ENCODE data around the gene HERC2.
A peak's percentile ranks its signal among the peaks of the same experiment; 100 is the strongest.
"Not testable (repeated sequence)": the region's sequence is repeated elsewhere in the genome, so short reads cannot be mapped to it uniquely, and the experiment has no call there.

Gene HERC2

DNA sequence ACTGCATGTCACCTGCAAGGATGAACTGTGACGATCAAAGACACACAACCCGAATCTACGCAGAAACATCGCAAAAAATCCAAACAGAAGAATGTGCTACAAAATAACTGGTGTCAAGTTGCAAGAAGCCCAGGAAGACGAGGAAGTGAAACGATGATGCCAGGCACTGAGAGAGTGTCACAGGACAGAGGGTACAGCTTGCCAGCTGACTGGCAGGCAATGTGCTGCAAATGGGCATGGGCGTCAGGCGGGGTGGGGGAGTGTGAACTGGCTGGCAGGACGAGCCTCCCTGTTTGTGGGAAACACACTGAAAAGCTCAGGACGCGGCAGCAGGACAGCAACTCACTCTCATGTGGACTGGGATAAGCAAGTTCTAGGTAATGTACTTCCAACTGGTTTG, 193.9 kb downstream of the HERC2 start:
- H3K27ac Mint-ChIP-seq = peak overlapping the region; percentile 16
- H3K36me3 Mint-ChIP-seq (ENCODE audit: low read depth) = peaks cover 9% of the 10 kb centered on the region
- H3K9me3 Mint-ChIP-seq = no peaks in the 10 kb centered on the region

DNA sequence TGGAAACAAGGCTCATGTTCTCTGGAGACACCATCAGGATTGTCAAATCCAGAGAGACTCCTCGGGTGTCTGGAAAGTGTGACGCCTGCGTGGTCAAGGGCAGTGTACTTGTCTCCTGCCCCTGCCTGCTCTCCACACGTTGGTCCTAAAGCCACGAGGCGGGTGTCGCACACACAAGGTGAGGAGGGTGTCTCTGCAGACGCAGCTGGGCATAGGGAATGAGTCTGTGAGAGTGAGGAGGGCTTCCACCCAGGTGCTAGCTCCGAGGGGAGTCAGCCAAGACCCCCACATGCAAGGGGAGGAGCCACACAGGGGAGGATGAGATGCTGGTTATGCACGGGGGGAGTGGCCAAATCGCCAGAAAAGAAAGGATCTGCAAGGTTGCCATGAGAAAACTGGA, 194.9 kb downstream of the HERC2 start:
- no peak overlapping the region for H3K27ac Mint-ChIP-seq
- peaks cover 7% of the 10 kb centered on the region for H3K36me3 Mint-ChIP-seq (ENCODE audit: low read depth)
- no peaks in the 10 kb centered on the region for H3K9me3 Mint-ChIP-seq
- H3K4me3 Mint-ChIP-seq = no peak overlapping the region
- peaks cover 1% of the 10 kb centered on the region for H3K4me1 Mint-ChIP-seq (ENCODE audit: low read depth)
- H3K27me3 Mint-ChIP-seq (ENCODE audit: low read depth) = no peaks in the 10 kb centered on the region

More for the DNA sequence above, 193.9 kb downstream of the HERC2 start:
- peaks cover 1% of the 10 kb centered on the region for H3K4me1 Mint-ChIP-seq (ENCODE audit: low read depth)
- H3K27me3 Mint-ChIP-seq (ENCODE audit: low read depth) = no peaks in the 10 kb centered on the region
- no peak overlapping the region for H3K4me3 Mint-ChIP-seq

DNA sequence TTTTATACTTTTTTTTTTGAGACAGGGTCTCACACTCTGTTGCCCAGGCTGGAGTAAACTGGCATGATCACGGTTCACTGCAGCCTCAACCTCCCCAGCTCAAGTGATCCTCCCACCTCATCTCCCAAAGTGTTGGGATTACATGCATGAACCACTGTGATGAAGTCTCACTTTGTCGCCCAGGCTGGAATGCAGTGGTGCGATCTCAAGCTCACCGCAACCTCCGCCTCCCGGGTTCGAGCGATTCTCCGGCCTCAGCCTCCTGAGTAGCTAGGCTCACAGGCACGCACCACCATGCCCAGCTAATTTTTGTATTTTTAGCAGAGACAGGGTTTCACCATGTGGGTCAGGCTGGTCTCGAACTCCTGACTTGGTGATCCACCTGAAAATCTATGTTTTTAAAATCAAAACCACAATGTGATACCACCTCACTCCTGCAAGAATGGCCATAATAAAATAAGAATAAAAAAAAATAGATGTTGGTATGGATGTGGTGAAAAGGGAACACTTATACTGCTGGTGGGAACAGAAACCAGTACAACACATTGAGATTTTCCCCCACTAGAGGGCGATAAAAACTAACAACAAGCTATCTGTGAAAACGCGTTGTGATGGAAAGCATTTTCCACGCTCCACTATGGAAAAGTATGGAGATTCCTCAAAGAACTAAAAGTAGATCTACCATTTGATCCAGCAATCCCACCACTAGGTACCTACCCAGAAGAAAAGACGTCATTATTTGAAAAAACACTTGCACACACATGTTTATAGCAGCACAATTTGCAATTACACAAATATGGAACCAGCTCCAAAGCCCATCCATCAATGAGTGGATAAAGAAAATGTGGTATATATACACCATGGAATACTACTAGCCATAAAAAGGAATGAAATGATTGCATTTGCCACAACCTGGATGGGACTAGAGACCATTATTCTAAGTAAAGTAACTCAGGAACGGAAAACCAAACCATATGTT, 196.0 kb downstream of the HERC2 start:
- peaks cover 10% of the 10 kb centered on the region for H3K36me3 Mint-ChIP-seq (ENCODE audit: low read depth)
- no peaks in the 10 kb centered on the region for H3K27me3 Mint-ChIP-seq (ENCODE audit: low read depth)
- H3K9me3 Mint-ChIP-seq = no peaks in the 10 kb centered on the region
- no peak overlapping the region for H3K4me3 Mint-ChIP-seq
- H3K4me1 Mint-ChIP-seq (ENCODE audit: low read depth) = peaks cover 1% of the 10 kb centered on the region
- H3K27ac Mint-ChIP-seq = no peak overlapping the region

DNA sequence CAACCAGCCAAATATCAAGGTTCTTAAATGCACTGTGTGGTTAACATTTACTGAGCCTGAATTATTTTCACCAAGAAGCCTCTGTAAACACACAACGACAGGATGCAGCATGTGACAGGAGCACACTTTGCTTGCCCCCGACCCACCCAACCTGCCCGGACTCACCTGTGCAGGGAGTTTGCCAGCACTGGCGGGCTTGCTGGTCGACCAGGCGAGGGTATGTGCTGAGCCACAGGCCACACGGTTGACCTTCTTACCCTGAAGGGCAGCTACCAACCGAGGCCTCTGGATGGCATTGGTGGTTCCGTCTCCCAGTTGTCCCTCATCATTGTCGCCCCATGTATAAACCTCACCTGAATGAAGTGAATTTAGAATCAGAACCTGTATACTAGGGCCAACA, 197.1 kb downstream of the HERC2 start:
- no peak overlapping the region for H3K4me3 Mint-ChIP-seq
- H3K27me3 Mint-ChIP-seq (ENCODE audit: low read depth) = no peaks in the 10 kb centered on the region
- H3K27ac Mint-ChIP-seq = no peak overlapping the region
- H3K36me3 Mint-ChIP-seq (ENCODE audit: low read depth) = peaks cover 10% of the 10 kb centered on the region
- no peaks in the 10 kb centered on the region for H3K9me3 Mint-ChIP-seq
- H3K4me1 Mint-ChIP-seq (ENCODE audit: low read depth) = peaks cover 1% of the 10 kb centered on the region

DNA sequence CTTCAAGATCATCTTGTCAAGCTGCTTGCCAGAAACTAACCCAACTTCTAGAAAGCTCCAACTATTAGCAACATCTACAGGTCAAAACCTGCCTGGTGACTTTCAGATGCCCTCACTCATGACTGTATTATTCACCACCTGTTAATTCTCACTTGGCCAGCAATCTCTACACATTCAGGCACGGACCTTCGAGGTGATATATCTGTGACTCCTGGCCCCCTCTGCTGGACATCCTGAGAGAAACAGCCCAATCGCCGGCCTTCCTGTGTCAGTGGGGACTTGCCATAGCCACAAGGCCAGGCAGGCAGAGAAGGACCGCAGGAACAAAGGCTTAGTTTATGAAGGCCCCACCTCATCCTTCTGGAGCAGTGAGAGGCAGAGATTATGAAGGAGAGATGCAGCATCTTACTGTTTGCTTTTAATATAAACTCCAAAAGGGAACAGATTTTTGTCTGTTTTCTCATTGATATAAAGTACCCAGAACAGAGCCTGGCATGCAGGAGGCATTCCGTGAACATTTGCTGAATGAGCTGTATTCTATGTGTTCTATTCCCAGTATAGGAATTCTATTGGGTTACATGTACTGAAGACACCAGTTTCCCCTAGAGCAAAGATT, 198.5 kb downstream of the HERC2 start:
- Mint-ChIP-seq H3K27ac (no peak overlapping the region), H3K9me3 (no peaks in the 10 kb centered on the region), H3K36me3 (ENCODE audit: low read depth) (peaks cover 10% of the 10 kb centered on the region), H3K4me1 (ENCODE audit: low read depth) (peaks cover 1% of the 10 kb centered on the region), H3K27me3 (ENCODE audit: low read depth) (no peaks in the 10 kb centered on the region), H3K4me3 (no peak overlapping the region)

DNA sequence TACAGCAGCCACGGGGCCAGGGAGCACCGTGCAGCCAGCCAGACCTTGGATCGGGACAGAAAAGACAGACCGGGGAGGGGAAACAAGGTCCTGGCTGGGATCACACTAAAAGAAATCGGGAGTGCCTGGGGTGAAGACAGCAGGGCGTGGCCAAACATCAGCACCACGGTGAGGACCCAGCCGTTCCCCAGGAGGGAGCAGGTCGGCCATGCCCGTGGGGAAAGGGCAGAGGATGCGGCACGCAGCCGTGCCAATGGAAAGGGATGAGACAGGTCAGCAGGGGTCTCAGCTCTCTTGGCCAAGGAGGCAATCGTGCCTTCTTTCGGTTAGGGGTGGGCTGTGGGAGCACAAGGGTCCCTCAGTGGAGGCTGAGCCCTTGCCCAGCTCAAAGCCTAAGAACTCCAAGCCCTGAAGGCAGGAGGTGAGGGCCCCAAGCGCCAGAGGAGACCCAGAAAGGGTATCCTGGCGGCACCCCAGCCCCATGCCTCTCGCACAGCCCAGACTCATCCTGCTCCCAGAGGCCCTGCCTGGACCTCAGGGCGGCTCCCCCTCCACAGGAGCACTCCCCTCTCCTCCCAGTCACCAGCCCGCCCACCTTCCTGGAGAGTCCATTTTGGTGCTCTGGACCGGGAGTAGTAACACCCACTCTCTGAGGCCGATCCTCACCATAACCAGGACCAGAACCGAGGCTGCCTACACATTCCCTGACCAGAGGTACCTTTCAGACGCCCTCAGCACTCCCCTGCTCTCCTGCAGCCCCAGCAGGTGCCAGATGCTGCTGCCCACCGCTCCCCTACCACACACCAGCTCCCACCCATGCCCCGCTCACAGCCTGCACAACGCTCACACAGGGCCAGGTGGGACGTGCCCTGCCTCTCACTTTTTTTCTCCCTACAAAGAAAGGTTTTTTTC, 199.7 kb downstream of the HERC2 start:
- Mint-ChIP-seq H3K36me3 (ENCODE audit: low read depth) (peaks cover 11% of the 10 kb centered on the region), H3K27ac (no peak overlapping the region), H3K9me3 (no peaks in the 10 kb centered on the region), H3K4me1 (ENCODE audit: low read depth) (peaks cover 1% of the 10 kb centered on the region), H3K4me3 (no peak overlapping the region), H3K27me3 (ENCODE audit: low read depth) (no peaks in the 10 kb centered on the region)

DNA sequence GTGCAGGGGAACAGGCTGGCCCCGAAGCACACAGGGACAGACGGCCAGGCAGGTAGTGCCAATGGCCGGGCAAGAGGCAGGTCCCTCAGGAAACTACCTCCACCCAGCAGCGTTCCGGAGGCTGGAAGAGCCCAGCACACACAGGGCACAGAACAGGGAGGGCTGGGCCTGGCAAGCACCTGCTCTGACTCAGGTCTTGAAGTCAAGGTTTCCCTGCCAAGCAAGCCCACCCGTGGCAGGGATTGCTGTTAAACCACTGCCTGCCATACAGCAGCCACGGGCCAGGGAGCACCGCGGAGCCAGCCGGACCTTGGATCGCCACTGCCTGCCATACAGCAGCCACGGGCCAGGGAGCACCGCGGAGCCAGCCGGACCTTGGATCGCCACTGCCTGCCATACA, 200.4 kb downstream of the HERC2 start:
- H3K27me3 Mint-ChIP-seq (ENCODE audit: low read depth); H3K4me3 Mint-ChIP-seq; H3K4me1 Mint-ChIP-seq (ENCODE audit: low read depth); H3K9me3 Mint-ChIP-seq; H3K27ac Mint-ChIP-seq: not testable (repeated sequence)
- H3K36me3 Mint-ChIP-seq (ENCODE audit: low read depth) = peaks cover 13% of the 10 kb centered on the region

DNA sequence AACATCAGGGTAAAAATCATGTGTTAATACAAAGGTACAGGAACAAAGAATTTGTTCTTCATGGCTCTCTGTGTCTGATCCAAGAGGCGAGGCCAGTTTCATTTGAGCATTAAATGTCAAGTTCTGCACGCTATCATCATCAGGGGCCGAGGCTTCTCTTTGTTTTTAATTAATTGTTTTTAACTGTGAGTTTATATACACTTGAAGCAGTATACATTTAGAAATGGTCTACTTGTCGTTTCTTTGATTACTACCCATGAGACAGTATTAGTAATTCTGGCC, 201.7 kb downstream of the HERC2 start:
- no peak overlapping the region for H3K4me3 Mint-ChIP-seq
- H3K27ac Mint-ChIP-seq = no peak overlapping the region
- no peaks in the 10 kb centered on the region for H3K9me3 Mint-ChIP-seq
- peaks cover 16% of the 10 kb centered on the region for H3K36me3 Mint-ChIP-seq (ENCODE audit: low read depth)
- H3K27me3 Mint-ChIP-seq (ENCODE audit: low read depth) = no peaks in the 10 kb centered on the region
- peaks cover 1% of the 10 kb centered on the region for H3K4me1 Mint-ChIP-seq (ENCODE audit: low read depth)

DNA sequence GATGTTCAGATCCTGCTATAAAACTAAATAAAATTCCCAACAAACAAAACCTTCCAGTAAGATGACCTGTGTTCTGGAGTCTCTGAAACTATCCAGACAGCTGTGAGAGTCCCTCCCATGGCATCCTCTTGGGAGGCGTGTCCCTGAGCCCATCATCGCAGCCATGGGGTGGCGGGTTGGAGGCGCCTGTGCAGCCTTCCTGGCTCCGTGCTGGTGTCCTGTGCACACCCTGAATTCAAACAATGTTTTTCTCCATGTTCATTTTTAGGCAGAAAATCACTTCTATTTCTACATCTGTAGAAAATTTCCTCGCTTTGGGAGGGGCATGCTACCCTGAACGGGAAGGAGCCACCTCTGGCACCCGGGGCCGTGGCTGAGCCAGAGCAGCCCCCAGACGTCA, 203.4 kb downstream of the HERC2 start:
- peaks cover under 1% of the 10 kb centered on the region for H3K4me1 Mint-ChIP-seq (ENCODE audit: low read depth)
- H3K36me3 Mint-ChIP-seq (ENCODE audit: low read depth) = peaks cover 13% of the 10 kb centered on the region
- H3K9me3 Mint-ChIP-seq = no peaks in the 10 kb centered on the region
- H3K27me3 Mint-ChIP-seq (ENCODE audit: low read depth) = no peaks in the 10 kb centered on the region
- no peak overlapping the region for H3K27ac Mint-ChIP-seq
- no peak overlapping the region for H3K4me3 Mint-ChIP-seq

DNA sequence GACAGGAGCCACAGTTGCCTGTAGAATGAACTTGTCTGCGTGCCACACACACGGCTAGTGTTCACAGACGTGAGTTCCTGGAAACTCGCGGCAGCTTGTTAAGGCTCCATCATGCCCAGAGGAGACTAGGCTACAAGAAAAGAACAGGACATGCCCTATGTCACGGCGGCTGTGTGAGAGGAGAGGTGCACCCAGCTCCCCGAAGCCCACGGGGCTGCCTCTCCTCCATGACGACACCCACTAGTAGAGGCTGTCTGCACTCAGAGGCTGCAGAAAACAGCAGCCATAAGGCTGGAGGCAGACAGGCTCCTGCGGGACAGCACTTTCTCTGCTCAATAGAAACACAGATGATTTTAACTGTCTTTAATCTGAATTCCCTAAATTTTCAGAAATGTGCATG, 203.9 kb downstream of the HERC2 start:
- H3K4me3 Mint-ChIP-seq = no peak overlapping the region
- H3K9me3 Mint-ChIP-seq = no peaks in the 10 kb centered on the region
- no peak overlapping the region for H3K27ac Mint-ChIP-seq
- H3K27me3 Mint-ChIP-seq (ENCODE audit: low read depth) = no peaks in the 10 kb centered on the region
- peaks cover 12% of the 10 kb centered on the region for H3K36me3 Mint-ChIP-seq (ENCODE audit: low read depth)
- H3K4me1 Mint-ChIP-seq (ENCODE audit: low read depth) = no peaks in the 10 kb centered on the region

DNA sequence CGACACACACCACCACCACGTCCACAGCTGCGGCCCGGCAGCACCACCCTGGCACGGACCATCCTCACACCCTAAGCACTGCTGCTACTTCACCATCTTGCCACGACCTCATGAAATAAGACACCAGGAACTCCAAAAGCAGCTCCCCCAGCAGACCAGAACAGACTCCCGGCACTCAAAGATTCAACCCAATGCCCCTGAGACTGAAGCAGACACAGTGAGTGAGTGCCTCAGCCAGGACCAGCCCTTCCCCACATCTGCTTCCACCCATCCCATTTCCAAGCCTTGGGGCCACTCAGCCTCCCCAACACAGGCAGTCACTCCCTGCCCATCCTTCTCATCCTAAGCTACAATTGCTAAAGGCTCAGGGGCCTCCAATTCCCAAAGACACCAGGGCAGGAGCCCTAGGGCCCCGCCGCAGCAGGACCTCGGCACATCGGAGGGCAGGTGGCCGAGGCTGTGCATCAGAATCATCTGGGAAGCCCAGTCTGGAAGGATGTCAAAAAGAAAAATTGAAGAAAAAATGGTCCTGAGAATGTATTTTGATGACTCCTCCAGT, 204.5 kb downstream of the HERC2 start:
- H3K27me3 Mint-ChIP-seq (ENCODE audit: low read depth) = no peaks in the 10 kb centered on the region
- no peaks in the 10 kb centered on the region for H3K4me1 Mint-ChIP-seq (ENCODE audit: low read depth)
- no peak overlapping the region for H3K4me3 Mint-ChIP-seq
- H3K27ac Mint-ChIP-seq = peak overlapping the region; percentile 71
- peaks cover 12% of the 10 kb centered on the region for H3K36me3 Mint-ChIP-seq (ENCODE audit: low read depth)
- H3K9me3 Mint-ChIP-seq = no peaks in the 10 kb centered on the region

DNA sequence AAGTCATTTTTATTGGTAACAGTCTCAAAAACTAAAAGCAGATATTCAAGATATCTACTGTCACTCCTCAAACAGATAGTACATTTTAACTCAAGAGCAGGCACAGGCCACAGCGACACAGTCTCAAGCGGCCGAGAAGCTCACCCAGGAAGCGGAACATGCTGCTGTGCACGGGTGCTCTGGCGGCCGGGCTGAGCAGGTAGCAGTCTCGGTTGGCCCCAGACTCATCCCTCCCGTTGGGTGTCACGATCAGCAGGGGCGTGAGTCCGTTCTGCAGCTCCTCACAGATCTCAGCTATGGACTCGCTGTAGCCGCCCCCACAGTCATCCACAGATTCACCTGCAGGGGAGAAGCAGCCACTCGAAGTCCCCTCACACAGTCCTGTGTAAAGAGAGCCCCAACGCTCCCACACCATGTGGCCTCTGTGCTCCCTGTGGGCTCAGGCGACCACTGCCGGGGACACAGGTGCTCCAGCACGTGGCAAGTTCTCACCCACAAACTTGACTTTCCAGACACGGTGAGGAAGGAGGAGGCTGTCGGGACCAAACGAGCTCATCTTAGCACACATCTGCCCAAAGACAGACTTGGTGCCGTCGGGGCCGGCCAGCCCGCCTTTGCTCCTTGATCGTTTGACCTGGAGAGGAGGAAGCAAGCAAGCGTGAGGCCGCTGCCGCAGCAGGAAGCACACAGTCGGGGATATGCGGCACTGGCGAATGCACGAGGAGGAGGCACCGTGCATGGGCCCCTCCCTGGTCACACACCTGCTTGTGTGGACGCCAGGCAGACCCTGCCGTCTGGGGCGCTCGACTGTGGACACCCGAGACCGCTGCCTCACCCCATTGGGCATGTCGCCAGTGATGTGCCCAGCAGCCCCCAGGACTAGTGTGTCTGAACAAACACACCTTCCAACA, 205.2 kb downstream of the HERC2 start:
- Mint-ChIP-seq H3K4me3 (no peak overlapping the region), H3K4me1 (ENCODE audit: low read depth) (no peaks in the 10 kb centered on the region), H3K27me3 (ENCODE audit: low read depth) (no peaks in the 10 kb centered on the region), H3K36me3 (ENCODE audit: low read depth) (peaks cover 18% of the 10 kb centered on the region), H3K9me3 (no peaks in the 10 kb centered on the region), H3K27ac (peak overlapping the region; percentile 71)

DNA sequence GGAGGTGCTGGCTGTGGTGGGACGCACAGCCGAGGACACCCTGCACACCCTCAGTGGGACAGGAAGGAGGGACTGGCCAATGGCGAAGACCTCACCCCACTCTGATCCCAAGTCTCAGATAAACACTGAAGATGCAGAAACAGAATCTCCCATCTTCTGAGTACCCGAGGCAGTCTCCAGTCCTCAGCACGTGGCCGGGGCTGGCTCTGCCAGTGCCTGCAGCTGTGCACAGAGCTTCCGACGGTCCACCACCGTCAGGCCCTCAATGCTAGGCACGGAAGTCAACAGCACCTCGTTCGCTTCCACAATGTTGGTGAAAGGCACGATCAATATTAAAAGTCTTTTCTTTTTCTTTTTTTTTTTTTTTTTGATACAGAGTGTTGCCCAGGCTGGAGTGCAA, 206.1 kb downstream of the HERC2 start:
- Mint-ChIP-seq H3K27me3 (ENCODE audit: low read depth) (no peaks in the 10 kb centered on the region), H3K27ac (no peak overlapping the region), H3K9me3 (no peaks in the 10 kb centered on the region), H3K4me1 (ENCODE audit: low read depth) (no peaks in the 10 kb centered on the region), H3K36me3 (ENCODE audit: low read depth) (peaks cover 20% of the 10 kb centered on the region), H3K4me3 (no peak overlapping the region)

Measured in T-helper 1 cell treated with Interleukin-12 subunit alpha and Interleukin-12 subunit beta and Interleukin-4 antibody, amounts not matched to agents 30 μg/mL and 1 μg/mL, for 36 hours (primary cell).